NCI-H1417 treated with DMSO at 0.1 percent for 48 hours (cell line): ENCODE measurements around the gene DENND4B.

Experiments
- DNase-seq: peaks from one replicate; lab custom pipeline; 2025; lab: John Stamatoyannopoulos, UW

Gene DENND4B

GRCh38 chr1:153970346-153970745 lies 23.8 kb upstream of the DENND4B start:
- no peak for DNase-seq

GRCh38 chr1:153968972-153969371 lies 22.5 kb upstream of the DENND4B start:
- DNase-seq = no peak

- no peak for DNase-seq
These were observed 21.9 kb upstream of the DENND4B start for GRCh38 chr1:153968408-153968807.

GRCh38 chr1:153968000-153968363 lies 21.5 kb upstream of the DENND4B start:
- no peak for DNase-seq

- DNase-seq = peak; percentile 88
These were observed 20.8 kb upstream of the DENND4B start, which contains the start of gene CREB3L4 for GRCh38 chr1:153967107-153967999. Gene CREB3L4, plus strand, starts transcription at chr1:153967902. Its CDS starts 624 bp downstream, at chr1:153968526.

- DNase-seq = no peak
These were observed 17.4 kb upstream of the DENND4B start for GRCh38 chr1:153963850-153964331.

- DNase-seq = peak; percentile 87
These were observed 16.7 kb upstream of the DENND4B start, which contains the start of gene SLC39A1 for GRCh38 chr1:153963030-153963849. Gene SLC39A1, minus strand, starts transcription at chr1:153963537. Its CDS starts 822 bp downstream, at chr1:153962715.

- no peak for DNase-seq
These were observed 15.8 kb upstream of the DENND4B start for GRCh38 chr1:153962088-153963029.

- DNase-seq = no peak
These were observed 14.9 kb upstream of the DENND4B start for GRCh38 chr1:153961421-153961820.

GRCh38 chr1:153960206-153960605 lies 13.7 kb upstream of the DENND4B start:
- DNase-seq = no peak

- DNase-seq = no peak
These were observed 12.9 kb upstream of the DENND4B start for GRCh38 chr1:153959454-153959853.

- DNase-seq = no peak
These were observed 12.4 kb upstream of the DENND4B start for GRCh38 chr1:153958961-153959260.

GRCh38 chr1:153958111-153958960 lies 11.8 kb upstream of the DENND4B start, which contains the start of gene CRTC2:
Gene CRTC2, minus strand, starts transcription at chr1:153958612. Its CDS starts 115 bp downstream, at chr1:153958497.
- peak; percentile 85 for DNase-seq

GRCh38 chr1:153957744-153958110 lies 11.2 kb upstream of the DENND4B start:
- DNase-seq = no peak

GRCh38 chr1:153956997-153957715 lies 10.6 kb upstream of the DENND4B start:
- no peak for DNase-seq

GRCh38 chr1:153954826-153955225 lies 8.3 kb upstream of the DENND4B start:
- DNase-seq = no peak

- DNase-seq = no peak
These were observed 7.4 kb upstream of the DENND4B start for GRCh38 chr1:153953859-153954365.

GRCh38 chr1:153951801-153952200 lies 5.3 kb upstream of the DENND4B start:
- no peak for DNase-seq

GRCh38 chr1:153951183-153951582 lies 4.7 kb upstream of the DENND4B start:
- DNase-seq = no peak
